A172 (cell line): ENCODE results near the gene RGS7. TPM values are rescaled to one million over a fixed set of nuclear protein-coding genes. Genes with fewer than 3 reads are reported as not detected.

ENCODE experiments used
- DNase-seq: peaks from one replicate; pipeline ENCODE4 v3.0.0-alpha.2; 2015; ENCODE audit warnings: low spot score
- total RNA-seq: library from RNA; depleted of rRNA; stranded (reverse); fragments of >200 nt; shearing (Covaris generic); gene quantifications from 2 replicates; pipeline ENCODE4 v1.2.3, GENCODE V29; 2014; rRNA removed

RGS7 gene
- total RNA-seq, result 12.4 and 16.5 TPM in 2 replicates

DNA sequence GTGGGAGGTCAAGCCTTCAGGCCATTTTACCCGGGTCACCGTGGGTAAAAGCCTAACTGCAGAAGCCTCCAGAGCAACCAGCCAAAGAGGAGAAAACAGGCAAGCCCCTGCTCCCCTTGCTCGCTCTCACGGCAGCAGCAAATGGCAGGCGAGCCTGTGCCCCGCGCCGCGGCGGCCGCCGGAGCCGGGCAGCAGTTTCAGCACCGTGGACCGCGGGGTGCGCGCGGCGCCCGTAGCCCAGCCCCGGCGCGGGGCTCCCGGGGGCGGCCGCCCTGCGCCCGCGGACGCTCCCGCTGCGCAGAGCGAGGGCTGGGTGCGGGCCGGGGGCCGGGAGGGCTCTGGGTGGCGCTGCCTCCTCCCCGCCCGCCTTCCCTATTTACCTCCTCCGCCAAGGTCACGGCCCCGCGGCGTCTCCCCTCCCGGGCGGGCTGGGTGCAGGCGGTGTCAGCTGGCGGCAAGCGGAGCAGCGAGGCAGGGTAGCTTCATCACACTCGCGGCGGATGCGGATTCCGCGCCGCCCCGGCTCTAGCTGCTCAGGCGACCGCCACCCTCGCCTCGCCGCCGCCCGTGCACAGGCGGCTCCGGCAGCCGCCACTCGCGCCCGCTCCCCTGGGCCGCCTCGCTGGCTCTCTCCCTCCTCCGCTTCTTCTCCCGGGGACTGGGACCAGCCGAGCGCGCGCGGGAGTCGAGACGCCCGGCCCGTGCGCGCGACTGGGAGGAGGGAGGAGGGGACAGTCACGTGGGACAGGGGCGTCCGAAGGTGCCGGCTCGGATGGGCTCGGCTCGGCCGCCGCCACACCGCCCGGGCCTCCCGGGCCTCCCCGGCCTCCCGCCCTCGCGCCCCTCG is at the start of gene RGS7:
TSS of gene RGS7 (minus strand) at position 687 of the 847 bp plus-strand sequence.
- DNase-seq, result peak; percentile 64

DNA sequence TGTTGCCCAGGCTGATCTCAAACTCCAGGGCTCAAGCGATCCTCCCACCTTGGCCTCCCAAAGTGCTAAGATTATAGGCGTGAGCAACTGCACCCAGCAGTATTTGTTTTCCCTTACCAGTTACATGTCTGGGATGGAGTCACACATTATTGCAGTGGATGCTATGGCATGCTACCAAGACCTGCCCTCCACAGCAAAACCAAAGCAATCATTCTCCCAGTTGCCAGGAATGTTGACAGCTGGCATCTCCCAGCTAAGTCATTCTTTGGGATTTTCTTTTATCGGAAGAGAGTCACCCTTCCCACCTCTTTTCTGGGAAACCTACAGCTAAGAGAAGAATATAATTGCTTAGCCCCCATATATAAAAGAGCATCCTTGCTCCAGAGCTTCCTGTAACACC is 49.4 kb upstream of the RGS7 start:
- peak; percentile 87 for DNase-seq

GRCh38 chr1:241401156-241401555 is 44.2 kb upstream of the RGS7 start:
- peak; percentile 26 for DNase-seq

- peak; percentile 40 for DNase-seq
Observed at GRCh38 chr1:241396747-241397681, 40.0 kb upstream of the RGS7 start.

DNA sequence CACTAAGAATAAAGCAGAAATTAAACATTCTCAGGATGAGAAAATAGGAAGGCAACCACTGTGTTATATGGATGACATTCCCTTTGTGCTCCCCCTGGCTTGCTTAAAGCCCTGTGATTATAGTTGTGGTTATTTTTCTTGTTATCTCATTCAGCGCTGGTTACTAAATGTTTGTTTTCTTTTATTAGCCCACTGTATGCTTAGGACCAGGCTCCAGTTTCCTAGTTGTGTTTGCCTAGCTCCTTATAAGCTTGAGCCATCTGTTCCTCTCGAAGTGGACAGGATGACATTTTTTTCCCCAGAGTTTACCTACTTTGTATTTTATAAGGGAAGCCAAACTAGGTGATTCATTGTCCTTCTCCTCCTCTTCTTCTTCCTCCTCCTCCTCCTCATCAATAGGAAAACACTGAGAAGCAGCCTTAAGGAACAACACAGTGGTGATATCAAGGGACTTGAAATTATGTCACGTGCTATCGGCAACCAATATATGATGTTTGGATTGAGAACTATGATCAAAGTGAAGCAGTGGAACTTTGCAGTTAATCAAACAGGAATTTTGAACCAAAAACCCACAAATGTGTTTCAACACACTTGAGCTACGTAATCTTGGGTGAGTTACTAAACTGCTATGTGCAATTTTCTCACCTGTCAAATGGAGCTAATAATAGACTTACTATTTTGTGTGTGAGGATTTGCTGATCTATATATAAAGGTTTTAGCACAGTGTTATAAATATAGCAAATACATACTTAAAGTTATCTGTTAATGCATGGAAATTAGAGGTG is 35.1 kb upstream of the RGS7 start:
- no peak for DNase-seq

DNA sequence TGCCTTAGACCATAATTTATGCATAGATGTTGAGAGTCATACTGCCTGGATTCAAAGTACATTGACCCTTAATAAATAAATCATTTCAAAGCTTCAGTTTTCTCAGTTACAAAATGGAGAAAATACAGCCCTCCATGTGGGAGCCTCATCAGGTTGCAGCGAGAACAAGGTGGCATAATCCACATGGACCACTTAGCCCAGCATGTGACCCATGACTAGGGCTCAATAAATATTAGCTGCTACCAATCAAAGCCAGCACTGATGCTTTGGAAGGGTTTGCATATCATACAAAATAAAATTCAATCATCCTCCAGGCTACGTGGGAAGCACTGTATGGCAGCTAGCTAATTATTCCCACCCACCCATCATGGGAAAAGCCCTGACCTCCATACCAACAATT is 33.5 kb upstream of the RGS7 start:
- no peak for DNase-seq

- no peak for DNase-seq
Observed at GRCh38 chr1:241389400-241389799, 32.4 kb upstream of the RGS7 start.

DNA sequence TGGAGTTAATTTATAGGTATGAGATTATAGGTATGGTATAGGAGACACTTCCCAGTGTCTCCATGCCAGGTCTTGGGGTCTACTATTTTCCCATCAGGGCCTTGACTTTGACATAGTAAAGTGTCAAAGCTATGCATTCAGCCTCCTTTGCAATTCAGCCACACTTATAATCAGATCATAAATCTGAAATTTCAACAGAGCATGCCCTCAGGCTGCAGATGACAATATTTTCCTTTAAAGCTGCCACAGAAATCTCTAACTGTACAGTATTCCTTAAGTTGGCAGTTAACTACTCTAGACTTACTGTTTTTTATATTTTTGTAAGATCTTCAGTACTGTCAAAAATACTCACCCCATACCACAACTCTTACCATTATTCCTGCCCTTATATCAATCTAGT is 30.2 kb upstream of the RGS7 start:
- DNase-seq, result no peak

- DNase-seq, result no peak
Observed at GRCh38 chr1:241376701-241377100, 19.7 kb upstream of the RGS7 start.

DNA sequence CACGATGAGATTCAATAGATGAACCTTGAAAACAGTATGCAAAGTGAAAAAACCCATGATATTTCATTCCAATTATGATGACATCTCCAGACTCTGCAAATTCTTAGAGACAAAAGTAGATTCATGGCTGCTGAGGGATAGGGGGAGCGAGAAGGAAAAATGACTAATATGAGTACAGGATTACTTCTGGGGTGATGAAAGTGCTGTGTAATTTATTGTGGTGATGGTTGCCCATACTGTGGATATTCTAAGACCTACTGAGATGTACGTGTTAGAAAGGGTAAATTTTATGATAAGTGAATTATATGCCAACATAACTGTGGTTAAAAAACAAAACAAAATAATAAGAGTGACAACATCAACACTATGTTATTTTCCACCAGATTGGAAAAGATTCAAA is 18.9 kb upstream of the RGS7 start:
- peak; percentile 57 for DNase-seq

- no peak for DNase-seq
Observed at GRCh38 chr1:241366196-241366595, 9.2 kb upstream of the RGS7 start.

DNA sequence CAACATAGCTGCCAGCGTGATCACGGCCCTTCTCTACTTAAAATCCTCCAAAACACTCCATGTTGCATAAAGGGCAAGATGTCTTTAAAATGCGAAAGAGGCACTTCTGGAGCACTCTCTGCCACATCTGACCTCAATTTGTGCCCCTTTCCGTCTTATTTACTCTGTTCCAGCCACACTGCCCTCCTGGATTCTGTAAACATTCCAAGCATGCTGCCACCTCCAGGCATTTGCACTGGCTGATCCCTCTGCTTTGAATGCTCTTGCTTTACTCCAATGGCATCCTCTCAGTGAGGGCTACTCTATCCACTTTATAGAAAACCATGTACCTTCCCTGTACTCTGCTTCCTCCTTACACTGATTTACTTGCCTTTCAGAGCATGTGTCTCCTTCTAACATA is 5.3 kb upstream of the RGS7 start:
- no peak for DNase-seq

GRCh38 chr1:241357366-241358340 is 648 bp upstream of the RGS7 start:
- DNase-seq, result peak; percentile 30

DNA sequence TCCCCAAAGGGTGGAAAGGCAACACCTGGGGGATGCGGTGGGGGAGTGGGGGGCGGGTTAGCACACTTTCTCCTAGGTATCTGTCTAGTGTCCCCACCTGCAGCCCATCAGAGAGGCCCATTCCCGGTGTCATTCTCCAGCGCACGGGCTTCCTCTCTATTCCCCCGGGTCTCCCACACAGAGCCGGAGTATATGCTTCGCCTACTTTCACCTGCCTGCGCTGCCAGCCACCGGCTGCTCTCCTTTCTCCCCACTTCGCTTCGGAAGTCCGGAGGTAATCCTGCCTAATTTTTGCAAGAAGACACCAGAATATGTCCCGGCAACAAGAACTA is 852 bp downstream of the RGS7 start:
- peak; percentile 10 for DNase-seq

GRCh38 chr1:241355311-241356010 is 1.5 kb downstream of the RGS7 start:
- no peak for DNase-seq

- no peak for DNase-seq
Observed at GRCh38 chr1:241352401-241352800, 4.6 kb downstream of the RGS7 start.

- DNase-seq, result no peak
Observed at GRCh38 chr1:241351841-241352240, 5.2 kb downstream of the RGS7 start.

DNA sequence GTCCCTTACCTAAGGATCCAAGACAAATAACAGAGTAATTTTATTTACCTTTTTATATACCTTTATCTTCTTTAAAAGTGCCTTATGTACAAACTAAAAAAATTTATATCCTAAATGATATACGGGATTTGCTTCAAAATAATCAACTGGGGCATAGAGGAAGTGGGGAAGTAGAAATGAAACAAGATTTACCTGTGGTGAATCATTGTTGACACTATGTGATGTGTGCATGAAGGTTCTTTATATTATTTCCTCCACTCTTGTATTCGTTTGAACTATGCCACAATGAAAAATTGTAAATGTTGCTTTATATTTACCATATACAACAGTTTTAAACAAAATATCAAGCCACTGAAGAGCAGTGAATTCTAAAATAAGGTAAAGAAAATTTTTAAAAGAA is 13.0 kb downstream of the RGS7 start:
- DNase-seq, result no peak

GRCh38 chr1:241336335-241336734 is 20.7 kb downstream of the RGS7 start:
- DNase-seq, result peak; percentile 65

DNA sequence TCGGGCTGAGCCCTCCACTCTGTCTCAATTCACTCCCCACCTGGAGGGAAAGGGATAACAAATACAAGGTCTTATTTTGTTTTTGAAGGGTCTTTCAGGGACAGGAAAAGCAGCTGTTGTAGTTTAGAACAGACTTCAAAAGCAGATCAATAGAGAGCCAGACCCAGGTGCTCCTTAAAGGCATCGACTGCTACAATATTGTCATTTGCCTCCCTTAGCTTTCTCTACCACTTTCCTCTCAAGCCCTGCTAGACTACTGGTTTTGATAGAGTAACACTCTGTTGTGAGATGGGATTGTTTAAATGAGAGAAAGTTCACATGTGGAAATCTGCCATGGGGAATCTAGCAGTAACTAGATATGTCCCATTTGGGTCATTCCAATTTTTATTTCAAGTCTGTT is 24.0 kb downstream of the RGS7 start:
- DNase-seq, result no peak
